AG08396 (cell line): ENCODE measurements around the gene BRF1.
"Not testable (repeated sequence)": the region's sequence is repeated elsewhere in the genome, so short reads cannot be mapped to it uniquely, and the experiment has no call there.

Experiments used
- DNase-seq: peaks from one replicate; pipeline ENCODE4 v3.0.0; 2012; ENCODE audit warnings: low spot score, mixed read lengths

The BRF1 gene

GRCh38 chr14:105332350-105332874 is 31.6 kb upstream of the BRF1 start:
- DNase-seq: no peak

DNA sequence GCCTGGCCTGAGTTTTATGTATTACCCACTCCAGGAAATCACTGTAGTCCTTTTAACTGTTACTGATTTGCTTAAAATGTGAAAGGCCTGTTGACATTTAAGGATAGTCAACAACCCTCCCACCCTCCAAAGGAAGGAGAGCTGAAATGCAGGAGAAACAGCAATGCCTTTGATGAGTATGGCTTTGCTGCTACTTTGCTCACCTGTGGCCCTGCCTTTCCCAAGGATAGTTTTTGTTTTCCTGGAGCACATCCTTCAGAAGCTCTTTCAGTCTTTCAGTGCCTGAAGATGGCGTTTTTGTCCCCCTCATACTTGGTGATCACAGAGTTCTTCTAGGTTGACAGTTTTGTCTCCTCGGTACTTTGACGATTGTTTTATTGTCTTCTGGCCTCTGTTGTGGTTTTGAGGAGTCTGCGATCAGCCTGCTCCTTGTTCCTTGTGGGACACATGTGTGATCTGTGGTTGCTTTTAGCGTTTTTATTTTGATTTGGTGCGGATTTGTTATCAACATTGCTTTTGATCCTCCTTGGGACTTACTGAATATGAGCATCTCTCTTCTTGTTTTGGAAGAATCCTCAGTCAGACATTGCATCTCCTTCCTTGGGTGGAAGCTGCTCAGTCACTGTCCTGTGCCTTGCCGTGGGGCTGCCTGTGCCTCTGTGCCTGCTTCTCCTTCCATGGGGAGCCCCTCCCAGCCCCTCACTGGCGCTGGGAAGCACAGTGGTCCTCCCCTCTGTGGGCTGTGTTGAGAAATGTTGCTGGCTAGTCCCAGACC is 31.0 kb upstream of the BRF1 start:
- DNase-seq: no peak

DNA sequence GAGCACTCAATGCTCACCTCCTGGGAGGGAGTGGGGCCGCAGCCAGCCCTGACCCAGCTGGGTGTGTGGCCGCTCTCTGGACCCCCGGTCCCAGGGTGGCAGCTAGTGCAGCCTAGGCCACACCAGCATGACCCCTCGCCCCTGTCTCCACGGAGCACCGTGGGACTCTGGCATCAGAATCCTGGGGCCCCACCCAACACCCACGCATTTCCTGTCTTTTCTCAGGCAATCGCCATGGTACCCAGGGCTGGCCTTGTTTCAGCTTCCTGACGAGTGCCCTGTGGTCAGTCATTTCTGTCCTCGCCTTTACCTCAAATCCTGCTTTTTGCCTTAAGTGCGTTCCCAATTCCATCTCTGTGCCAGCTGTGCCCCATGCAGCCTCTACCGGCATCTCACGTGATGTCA is 29.7 kb upstream of the BRF1 start:
- peak; percentile 74 for DNase-seq

DNA sequence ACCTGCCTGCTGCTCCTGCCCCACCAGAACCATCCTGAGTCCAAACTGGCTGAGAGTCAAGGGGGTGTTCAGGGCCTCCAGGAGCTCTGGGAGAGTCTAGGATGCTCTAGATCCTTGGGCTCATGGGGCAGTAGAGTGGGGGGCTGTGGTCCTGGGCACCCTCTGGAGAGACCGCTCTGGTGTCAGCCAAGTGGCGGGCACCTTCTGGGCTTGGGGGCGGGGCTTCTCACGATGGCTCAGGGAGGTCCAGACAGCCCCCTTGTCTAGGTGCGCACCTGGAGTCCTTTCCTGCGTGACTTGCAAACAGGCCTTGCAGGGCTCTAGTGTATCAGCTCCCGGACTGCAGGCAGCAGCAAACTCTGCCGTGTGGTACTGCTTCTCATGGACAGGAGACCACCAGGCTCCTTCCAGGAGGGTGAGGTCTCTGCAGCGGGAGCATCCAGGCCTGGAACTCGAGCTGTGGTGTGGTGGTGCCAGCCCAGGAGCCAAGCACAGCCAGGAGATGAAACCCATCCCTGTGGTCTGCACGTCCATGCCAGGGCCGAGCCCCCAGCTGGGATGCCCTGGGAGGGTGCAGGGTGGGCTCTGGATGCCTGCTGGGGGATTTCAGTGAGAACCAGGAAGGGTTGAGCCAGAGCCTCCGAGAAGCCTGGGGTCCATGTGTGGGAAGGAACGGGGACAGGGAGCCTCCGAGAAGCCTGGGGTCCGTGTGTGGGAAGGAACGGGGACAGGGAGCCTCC is 28.8 kb upstream of the BRF1 start:
- no peak for DNase-seq

DNA sequence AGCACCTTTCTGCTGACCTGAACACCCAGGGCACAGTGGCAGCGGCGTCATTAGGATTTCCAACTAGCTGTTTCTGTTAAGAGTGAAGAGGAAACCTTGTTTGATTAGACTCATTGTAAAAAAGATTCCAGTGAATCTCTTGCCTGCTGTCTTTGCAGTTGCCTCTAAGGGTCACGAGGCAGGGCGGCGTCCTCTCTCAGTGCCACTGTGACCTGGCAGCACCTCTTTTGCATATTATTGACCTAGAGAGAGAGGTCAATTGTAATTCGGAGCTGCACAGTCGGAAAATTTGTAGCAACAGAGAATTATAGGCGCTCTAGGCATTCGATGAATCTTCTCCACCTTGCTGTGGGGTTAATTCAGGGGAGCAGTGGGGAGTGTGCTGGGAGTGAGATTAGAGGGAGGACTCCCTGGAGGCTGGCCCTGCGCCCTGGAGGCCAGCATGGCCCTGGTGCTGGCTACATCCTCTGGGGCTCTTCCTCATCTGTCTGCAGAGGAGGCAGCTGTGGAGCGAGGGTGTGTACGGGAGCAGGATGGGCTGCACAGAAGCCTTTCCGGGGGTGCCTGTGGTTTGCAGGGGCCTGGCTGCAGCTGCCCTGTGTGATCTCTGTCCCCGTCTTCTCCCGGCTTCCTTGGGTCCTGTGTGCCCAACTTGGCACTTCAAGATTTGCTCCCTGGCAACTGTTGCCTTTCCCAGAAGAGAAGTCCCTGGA is 28.0 kb upstream of the BRF1 start:
- no peak for DNase-seq

DNA sequence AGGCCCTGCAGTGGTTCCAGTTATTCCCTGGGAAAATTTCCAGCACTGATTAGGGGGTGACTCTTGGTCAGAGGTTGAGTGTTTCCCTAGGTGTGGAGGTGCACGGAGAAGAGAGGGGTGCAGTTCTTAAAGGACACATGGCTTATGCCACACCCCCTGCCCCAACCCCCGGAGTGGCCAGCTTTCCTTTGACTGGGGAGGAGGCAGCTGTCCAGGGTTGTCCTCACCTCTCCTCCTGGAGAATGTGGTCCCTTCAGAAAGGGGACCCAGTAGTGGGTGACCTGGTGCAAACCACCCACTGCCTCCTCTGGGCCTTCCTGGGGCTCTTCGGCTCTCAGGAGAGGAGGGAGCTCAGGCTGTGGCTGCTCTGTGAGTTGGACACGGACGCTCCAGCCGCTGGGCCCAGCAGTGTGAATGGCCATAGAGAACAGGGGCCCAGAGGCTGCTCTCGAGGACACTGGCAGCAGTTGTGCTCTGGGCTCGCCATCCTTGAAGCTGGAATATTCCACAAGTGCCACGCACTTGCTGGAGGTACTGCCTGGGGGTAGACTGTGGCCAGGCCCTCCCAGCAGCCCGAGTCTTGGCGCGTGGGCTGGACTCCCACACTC is 27.4 kb upstream of the BRF1 start:
- no peak for DNase-seq

DNA sequence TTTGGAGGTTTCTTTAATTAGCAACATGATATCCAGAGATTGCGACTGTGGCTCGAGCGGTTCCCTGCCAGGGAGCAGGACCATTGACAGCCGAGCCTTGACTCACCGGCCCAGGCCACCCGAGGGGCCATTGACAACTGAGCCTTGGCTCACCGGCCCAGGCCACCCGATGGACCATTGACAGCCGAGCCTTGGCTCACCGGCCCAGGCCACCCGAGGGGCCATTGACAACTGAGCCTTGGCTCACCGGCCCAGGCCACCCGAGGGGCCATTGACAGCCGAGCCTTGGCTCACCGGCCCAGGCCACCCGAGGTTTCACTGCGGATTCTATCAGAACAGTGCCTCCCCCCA is 26.9 kb upstream of the BRF1 start:
- not testable (repeated sequence) for DNase-seq

DNA sequence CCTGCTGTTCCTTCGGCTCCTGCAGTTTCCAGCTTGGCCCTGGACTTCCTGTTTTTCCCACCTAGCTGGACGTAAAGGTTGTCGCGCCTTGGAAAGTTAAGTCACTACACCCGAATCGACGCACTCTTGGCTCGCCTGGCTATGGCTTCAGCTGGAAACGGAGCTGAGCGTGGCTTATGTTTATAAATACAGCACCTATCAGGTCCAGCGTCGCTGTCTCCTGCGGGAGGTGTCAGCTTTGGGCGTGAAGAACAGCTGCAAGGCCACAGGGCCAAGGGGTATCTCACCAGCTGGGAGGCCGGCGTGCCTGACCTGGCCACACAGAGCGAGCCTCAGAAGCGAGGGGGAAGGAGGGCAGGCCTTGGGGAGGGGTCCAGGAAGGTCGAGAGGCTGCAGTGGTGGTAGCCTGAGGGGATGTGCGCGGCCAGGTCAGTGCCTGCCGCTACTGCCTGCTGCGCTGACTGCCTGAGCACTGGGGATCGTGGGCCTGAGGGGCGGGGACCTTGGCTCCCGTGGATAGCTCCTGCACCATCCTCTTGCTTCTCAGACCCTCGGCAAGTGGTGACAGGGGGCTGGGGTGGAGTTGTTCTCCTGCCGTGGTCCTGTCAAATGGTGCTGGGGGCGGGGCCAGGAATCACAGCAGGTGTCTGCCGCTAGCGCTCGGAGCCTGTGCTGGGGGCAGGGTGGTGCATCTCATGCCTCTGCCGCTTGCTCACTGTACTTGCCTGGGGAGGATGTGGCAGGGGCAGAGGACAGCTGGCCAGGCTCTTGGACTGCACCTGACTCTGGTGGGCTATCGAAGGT is 26.3 kb upstream of the BRF1 start:
- DNase-seq: no peak

DNA sequence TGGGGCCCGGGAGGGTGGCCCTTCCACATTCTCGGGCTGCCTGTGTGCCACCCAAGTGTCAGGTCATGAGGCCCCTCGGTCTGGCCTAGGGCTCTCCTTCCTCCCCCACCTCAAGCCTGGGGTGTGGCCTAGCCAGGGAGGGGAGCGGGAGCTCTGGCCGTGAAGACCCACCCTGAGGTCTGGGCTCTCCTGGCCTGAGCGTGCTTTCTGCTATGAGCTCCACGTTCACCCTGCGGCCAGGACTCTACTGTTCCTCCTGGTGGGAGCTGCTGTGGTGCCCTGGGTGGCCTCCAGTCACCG is 25.7 kb upstream of the BRF1 start:
- DNase-seq: no peak

- DNase-seq: no peak
Measured at GRCh38 chr14:105325716-105326567, 25.1 kb upstream of the BRF1 start.

GRCh38 chr14:105325303-105325702 is 24.5 kb upstream of the BRF1 start:
- DNase-seq: no peak

DNA sequence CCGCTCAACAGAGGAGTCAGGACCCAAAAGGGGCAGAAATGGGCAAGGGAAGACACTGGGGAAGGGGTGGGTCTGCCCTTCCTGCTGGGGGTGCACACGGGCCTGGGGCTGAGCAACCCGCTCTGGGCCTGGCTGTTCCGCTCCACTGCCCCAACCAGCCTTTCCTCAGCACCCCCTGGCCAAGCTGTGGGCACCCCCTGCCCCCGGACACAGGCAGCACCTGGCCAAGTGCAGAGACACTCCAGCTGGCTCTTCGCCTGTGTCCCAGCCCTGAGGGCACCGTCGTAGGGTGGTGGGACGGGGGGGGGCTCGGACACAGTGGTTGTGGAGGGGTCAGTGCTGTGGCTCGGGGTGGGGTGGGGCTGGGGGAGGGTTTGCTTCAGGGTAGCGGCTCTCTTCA is 24.1 kb upstream of the BRF1 start:
- no peak for DNase-seq

DNA sequence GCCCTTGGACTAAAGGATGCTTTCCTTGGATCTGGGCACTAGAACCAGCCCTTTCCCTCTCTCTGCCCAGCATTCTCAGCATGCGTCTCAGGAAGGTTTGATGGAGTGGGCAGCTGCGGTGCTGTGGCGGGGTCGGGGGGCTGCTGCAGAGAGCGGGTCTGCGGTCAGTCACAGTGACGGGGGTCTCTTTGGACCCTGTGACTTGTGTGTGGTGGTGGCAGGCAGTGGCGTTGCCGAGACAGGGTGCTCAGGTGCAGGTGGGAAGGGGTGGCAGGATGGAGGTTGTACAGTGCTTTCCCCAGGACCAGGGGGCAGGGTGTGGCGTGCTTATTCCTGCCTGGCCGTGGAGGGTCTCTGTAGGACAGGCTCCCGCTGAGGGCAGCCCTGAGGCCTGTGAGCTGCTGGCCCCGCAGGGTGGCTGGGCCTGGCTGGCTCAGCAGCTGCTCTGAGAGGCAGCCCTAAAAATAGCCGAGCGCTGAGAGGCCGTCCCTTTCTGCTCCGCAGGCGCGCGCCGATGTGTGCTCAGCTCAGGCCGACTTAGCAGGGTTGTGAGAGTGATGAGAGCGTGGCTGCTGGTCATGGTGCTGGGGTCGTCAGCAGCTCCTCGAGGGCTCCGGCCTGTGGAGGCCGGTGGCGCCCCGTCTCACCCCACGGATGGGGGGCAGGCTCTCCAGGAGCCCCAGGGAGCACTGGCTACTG is 23.4 kb upstream of the BRF1 start:
- peak; percentile 76 for DNase-seq

GRCh38 chr14:105323663-105324062 is 22.9 kb upstream of the BRF1 start:
- no peak for DNase-seq

DNA sequence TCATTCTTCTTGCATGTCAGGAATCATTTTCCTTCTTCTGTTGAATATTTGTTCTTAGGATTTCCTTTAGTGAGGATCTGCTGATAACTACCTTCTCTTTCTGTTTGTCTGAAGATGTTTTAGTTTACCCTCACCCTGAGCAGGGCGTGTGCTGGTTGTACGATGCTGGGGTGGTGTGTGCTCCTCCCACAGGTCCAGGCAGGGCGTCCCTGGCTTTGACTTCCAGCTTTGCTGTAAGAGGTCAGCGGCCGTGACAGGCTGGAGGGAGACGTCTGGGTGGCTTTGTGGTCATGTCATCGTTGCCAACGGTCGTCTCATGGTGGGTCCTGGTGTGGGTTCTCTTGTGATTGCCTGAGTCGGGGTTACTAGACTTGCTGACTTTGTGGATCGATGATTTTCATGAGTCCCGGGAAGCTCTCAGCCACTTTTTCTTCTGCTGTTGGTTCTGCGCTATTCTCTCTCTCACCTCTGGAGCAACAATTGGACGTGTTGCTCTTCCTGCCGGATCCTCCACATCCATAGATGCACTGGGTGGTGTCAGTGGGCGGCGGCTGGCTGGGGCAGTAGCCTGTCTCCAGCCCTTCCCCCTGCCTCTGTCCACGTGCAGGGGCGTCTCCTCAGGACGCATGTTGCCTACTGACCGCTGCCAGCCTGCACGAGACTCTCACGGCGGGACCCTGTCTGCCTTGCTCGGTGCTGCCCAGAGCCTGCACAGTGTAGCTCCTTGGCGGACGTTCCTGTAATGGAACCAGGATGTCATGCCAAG is 22.2 kb upstream of the BRF1 start:
- peak; percentile 23 for DNase-seq

GRCh38 chr14:105317546-105317945 is 16.7 kb upstream of the BRF1 start:
- DNase-seq: peak; percentile 86

DNA sequence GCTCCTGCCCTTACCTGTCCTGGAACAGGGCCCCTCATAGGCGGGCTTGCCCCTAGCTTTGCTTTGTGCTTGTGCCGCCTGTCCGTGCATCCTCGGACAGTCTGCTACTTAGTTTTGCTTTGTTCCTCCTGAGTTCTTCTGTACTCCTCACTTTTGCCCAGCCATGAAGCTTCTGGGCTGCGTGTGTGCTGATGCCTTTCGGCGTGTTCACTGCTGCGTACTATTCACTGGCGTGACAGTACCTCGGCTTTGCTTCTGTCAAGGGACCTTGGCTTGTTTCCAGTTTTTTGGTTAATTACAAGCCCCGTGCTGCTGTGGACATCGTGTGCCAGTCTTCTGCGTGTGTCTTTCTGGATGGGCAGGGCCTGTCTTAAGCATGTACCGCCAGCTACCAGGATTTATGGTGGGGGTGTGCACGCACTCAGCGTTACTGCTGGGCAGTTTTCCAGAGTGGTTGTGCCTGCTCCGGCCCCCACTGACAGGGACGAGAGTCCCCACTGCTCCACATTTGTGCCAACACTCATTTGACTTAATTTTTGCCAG is 16.2 kb upstream of the BRF1 start:
- DNase-seq: peak; percentile 32

GRCh38 chr14:105316577-105316941 is 15.8 kb upstream of the BRF1 start:
- no peak for DNase-seq

GRCh38 chr14:105315941-105316576 is 15.3 kb upstream of the BRF1 start:
- DNase-seq: peak; percentile 20
